Fibroblast of villous mesenchyme (primary cell): Measurements from ENCODE around the gene NOVA2. TPM values are rescaled to one million over a fixed set of nuclear protein-coding genes. Genes with fewer than 3 reads are reported as not detected.

Source experiments
- DNase-seq: peaks from one replicate; pipeline ENCODE4 v3.0.0-alpha.2; 2010; ENCODE audit warnings: low read depth
- H3K4me3 ChIP-seq: 2 replicates; pipeline ENCODE4 v1.5.1; 2011; ENCODE audit warnings: low read depth, mild to moderate bottlenecking, low read length
- total RNA-seq: library from RNA; depleted of rRNA; stranded (reverse); fragments of >200 nt; gene quantifications from 2 replicates; pipeline ENCODE4 v1.2.3, GENCODE V29; 2012
- TF ChIP-seq, protein P1 (sequence below): IDR thresholded peaks from 2 replicates; pipeline ENCODE4 v1.5.1; 2012; ENCODE audit warnings: low read depth, mild to moderate bottlenecking, low read length; ENCODE audit not compliant: insufficient read depth

The NOVA2 gene
- total RNA-seq, 1 donor, result not detected

GRCh38 chr19:45999653-46000121, 26.0 kb upstream of the NOVA2 start:
- no peak for DNase-seq
- no peak overlapping the region for H3K4me3 ChIP-seq
- TF ChIP-seq, protein P1, sequence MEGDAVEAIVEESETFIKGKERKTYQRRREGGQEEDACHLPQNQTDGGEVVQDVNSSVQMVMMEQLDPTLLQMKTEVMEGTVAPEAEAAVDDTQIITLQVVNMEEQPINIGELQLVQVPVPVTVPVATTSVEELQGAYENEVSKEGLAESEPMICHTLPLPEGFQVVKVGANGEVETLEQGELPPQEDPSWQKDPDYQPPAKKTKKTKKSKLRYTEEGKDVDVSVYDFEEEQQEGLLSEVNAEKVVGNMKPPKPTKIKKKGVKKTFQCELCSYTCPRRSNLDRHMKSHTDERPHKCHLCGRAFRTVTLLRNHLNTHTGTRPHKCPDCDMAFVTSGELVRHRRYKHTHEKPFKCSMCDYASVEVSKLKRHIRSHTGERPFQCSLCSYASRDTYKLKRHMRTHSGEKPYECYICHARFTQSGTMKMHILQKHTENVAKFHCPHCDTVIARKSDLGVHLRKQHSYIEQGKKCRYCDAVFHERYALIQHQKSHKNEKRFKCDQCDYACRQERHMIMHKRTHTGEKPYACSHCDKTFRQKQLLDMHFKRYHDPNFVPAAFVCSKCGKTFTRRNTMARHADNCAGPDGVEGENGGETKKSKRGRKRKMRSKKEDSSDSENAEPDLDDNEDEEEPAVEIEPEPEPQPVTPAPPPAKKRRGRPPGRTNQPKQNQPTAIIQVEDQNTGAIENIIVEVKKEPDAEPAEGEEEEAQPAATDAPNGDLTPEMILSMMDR, result no peak

- DNase-seq, result no peak
- no peak overlapping the region for H3K4me3 ChIP-seq
- TF ChIP-seq, protein P1, result no peak
Measured at GRCh38 chr19:45998834-45999233, 25.2 kb upstream of the NOVA2 start.

GRCh38 chr19:45996933-45997332, 23.3 kb upstream of the NOVA2 start:
- TF ChIP-seq, protein P1, result no peak
- no peak for DNase-seq

GRCh38 chr19:45995715-45996385, 22.2 kb upstream of the NOVA2 start:
- DNase-seq, result no peak
- H3K4me3 ChIP-seq, result peak overlapping the region; percentile 98
- TF ChIP-seq, protein P1, result no peak

More at GRCh38 chr19:45996933-45997332, 23.3 kb upstream of the NOVA2 start:
- H3K4me3 ChIP-seq, result no peak overlapping the region

DNA sequence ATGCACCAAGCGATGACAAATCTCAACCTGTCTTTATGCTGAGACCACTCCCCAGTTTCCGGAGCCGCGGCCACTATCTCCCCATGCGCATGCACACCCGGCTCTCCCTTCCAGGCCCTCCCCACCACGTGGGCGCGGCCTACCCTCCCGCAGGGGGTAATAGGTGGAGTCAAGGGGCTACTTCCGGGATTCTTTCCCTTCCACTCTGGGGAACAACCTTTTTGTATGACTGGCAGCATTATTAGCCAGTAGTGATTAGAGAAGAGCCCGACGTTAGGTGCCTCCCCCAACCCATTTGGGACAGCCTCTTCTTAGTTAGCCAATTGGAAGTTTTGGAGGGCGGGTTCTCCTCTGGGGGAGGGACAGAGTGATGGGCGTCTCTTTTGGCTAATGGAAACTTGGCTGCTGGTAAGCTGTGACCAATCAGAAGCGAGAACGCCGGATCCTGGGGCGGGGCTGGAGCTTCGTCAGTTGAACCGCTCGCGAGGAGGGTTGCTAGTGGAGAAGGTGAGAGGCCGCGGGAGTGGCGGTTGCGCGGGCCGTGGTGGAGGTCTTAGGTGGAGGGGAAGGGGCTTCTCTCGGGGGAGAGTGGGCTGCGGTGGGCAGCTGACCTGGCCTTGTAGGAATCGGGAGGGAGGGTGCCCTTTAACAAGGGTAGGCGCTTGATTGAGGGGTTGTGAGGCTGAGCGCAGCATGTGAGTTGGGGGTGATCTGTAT, 21.5 kb upstream of the NOVA2 start, which contains the start of gene CCDC61:
CCDC61 (plus strand) TSS at position 470 of the 717 bp plus-strand sequence. CDS start 7,552 bp downstream, outside the sequence.
- TF ChIP-seq, protein P1, result no peak
- H3K4me3 ChIP-seq, result peak within 1 kb of the TSS; percentile 98
- peak; percentile 100 for DNase-seq

- TF ChIP-seq, protein P1, result no peak
- peak overlapping the region; percentile 72 for H3K4me3 ChIP-seq
- DNase-seq, result peak; percentile 36
Measured at GRCh38 chr19:45994456-45994997, 20.9 kb upstream of the NOVA2 start.
